ENCODE results near the gene CABLES2. TPM values are rescaled to one million over a fixed set of nuclear protein-coding genes. Genes with fewer than 3 reads are reported as not detected.
A peak's percentile ranks its signal among the peaks of the same experiment; 100 is the strongest.

Gene CABLES2
- total RNA-seq, 6 experiments from 2014 or later, result 1.4 to 2.9 (median 2.5) TPM

- H3K27me3 ChIP-seq, result no peaks in the 10 kb centered on the region
- ATAC-seq (no peak), DNase-seq (no peak)
- H3K27ac ChIP-seq, result peak overlapping the region in 2 of 3 donors; percentile 62 to 78
- H3K36me3 ChIP-seq, result peaks cover 0 to 6% (median 0%) of the 10 kb centered on the region in 4 donors
- peaks cover 0 to 63% (median 32%) of the 10 kb centered on the region in 4 donors for H3K4me1 ChIP-seq
- no peaks in the 10 kb centered on the region for H3K9me3 ChIP-seq
- TF ChIP-seq CTCF (IDR thresholded peaks at IDR 0.05) (no peak), POLR2A (IDR thresholded peaks at IDR 0.05) (no peak)
- WGBS (ENCODE audit: insufficient coverage, low coverage, low lambda C conversion rate, missing lambda C conversion rate), result 44% methylated on average over 5 of the region's 14 CpGs
- H3K4me3 ChIP-seq, result peak overlapping the region in 1 of 3 donors; percentile 38
- intact Hi-C loops (cut with DNase I), result loop anchor here in 1 of 2 donors (10.0 kb wide), 1 partner anchor 49 kb away; the partner anchor contains the start of gene ADRM1
These were observed 52.9 kb downstream of the CABLES2 start for GRCh38 chr20:62354031-62354808.

- DNase-seq (peak in 1 of 3 donors; percentile 21), ATAC-seq (peak in 3 of 4 donors; percentile 6 to 24 (median 6))
- intact Hi-C loops (cut with DNase I), result loop anchor here in 1 of 2 donors (10.0 kb wide), 1 partner anchor 49 kb away; the partner anchor contains the start of gene ADRM1
- Histone ChIP-seq H3K4me1 (peaks cover 0 to 57% (median 28%) of the 10 kb centered on the region in 4 donors), H3K27ac (peak overlapping the region; percentile 38 to 78 (median 54)), H3K36me3 (peaks cover 0 to 6% (median 0%) of the 10 kb centered on the region in 4 donors), H3K4me3 (peak overlapping the region in 2 of 3 donors; percentile 17 to 38), H3K9me3 (no peaks in the 10 kb centered on the region), H3K27me3 (no peaks in the 10 kb centered on the region)
- no CpG with 5 or more reads among the region's 16 CpGs for WGBS (ENCODE audit: insufficient coverage, low coverage, low lambda C conversion rate, missing lambda C conversion rate)
- TF ChIP-seq CTCF (IDR thresholded peaks at IDR 0.05), result no peak
- TF ChIP-seq POLR2A (IDR thresholded peaks at IDR 0.05), result no peak
These were observed 53.6 kb downstream of the CABLES2 start for GRCh38 chr20:62353289-62354030.

- Histone ChIP-seq H3K4me3 (peak overlapping the region in 2 of 3 donors; percentile 17 to 38), H3K27me3 (no peaks in the 10 kb centered on the region), H3K9me3 (no peaks in the 10 kb centered on the region), H3K36me3 (peaks cover 0 to 6% (median 0%) of the 10 kb centered on the region in 4 donors), H3K4me1 (peaks cover 0 to 49% (median 21%) of the 10 kb centered on the region in 4 donors), H3K27ac (peak overlapping the region; percentile 38 to 78 (median 54))
- DNase-seq (peak; percentile 82 to 97 (median 91)), ATAC-seq (peak; percentile 69 to 81 (median 71))
- intact Hi-C loops (cut with DNase I), result loop anchor here in 1 of 2 donors (10.0 kb wide), 1 partner anchor 48 kb away; the partner anchor contains the start of gene ADRM1
- 100% methylated on average over 1 of the region's 43 CpGs for WGBS (ENCODE audit: insufficient coverage, low coverage, low lambda C conversion rate, missing lambda C conversion rate)
- peak; percentile 40 for TF ChIP-seq POLR2A (IDR thresholded peaks at IDR 0.05)
- TF ChIP-seq CTCF (IDR thresholded peaks at IDR 0.05), result peak; percentile 38 to 61 (median 48)
These were observed 54.4 kb downstream of the CABLES2 start for GRCh38 chr20:62352402-62353288.
